Coronary artery (tissue), 2 donors: ENCODE data around the gene HLA-DMB.
A peak's percentile ranks its signal among the peaks of the same experiment; 100 is the strongest.

Experiments used
- DNase-seq: peaks from one replicate; pipeline ENCODE4 v3.0.0-alpha.2; 2017; ENCODE audit warnings: low spot score
- H3K27ac ChIP-seq, 2 donors: fragments of 200-600 bp; sonication (generic); one replicate each; pipeline ENCODE4 v1.5.1; 2016 to 2019
- H3K4me3 ChIP-seq: fragments of 200-600 bp; sonication (generic); 2 replicates; pipeline ENCODE4 v1.5.1; 2016; ENCODE audit warnings: mild to moderate bottlenecking, moderate library complexity
- CTCF ChIP-seq: fragments of 200-600 bp; sonication (generic); IDR thresholded peaks from one replicate; pipeline ENCODE4 v1.5.1; 2019; ENCODE audit warnings: antibody characterized with exemption

HLA-DMB gene

GRCh38 chr6:32887616-32888015 is 53.2 kb downstream of the HLA-DMB start:
- Histone ChIP-seq H3K27ac (peak overlapping the region in 1 of 2 donors; percentile 47), H3K4me3 (no peak overlapping the region)
- no peak for TF ChIP-seq CTCF
- no peak for DNase-seq

- Histone ChIP-seq H3K27ac (peak overlapping the region in 1 of 2 donors; percentile 36), H3K4me3 (no peak overlapping the region)
- DNase-seq: no peak
- no peak for TF ChIP-seq CTCF
These were observed 54.0 kb downstream of the HLA-DMB start for GRCh38 chr6:32886681-32887383.

- Histone ChIP-seq H3K27ac (no peak overlapping the region), H3K4me3 (no peak overlapping the region)
- peak; percentile 48 for TF ChIP-seq CTCF
- no peak for DNase-seq
These were observed 55.0 kb downstream of the HLA-DMB start for GRCh38 chr6:32885698-32886286.
